Stimulated activated CD8-positive, alpha-beta memory T cell treated with anti-CD3 and anti-CD28 coated beads, Interleukin-15, amount 100 ng/mL, for 24 hours (primary cell): Measurements from ENCODE around the gene LINGO1.

Experiments
- DNase-seq: peaks from one replicate; pipeline ENCODE4 v3.0.0-alpha.2; 2020; ENCODE audit warnings: low read depth

LINGO1 gene

GRCh38 chr15:77571741-77572140, 61.0 kb downstream of the LINGO1 start:
- no peak for DNase-seq

- DNase-seq: no peak
These were observed 61.5 kb downstream of the LINGO1 start for GRCh38 chr15:77571181-77571580.

GRCh38 chr15:77569729-77570125, 63.0 kb downstream of the LINGO1 start:
- no peak for DNase-seq

- DNase-seq: no peak
These were observed 63.6 kb downstream of the LINGO1 start for GRCh38 chr15:77568973-77569728.

GRCh38 chr15:77568014-77568972, 64.4 kb downstream of the LINGO1 start:
- no peak for DNase-seq

- no peak for DNase-seq
These were observed 65.5 kb downstream of the LINGO1 start for GRCh38 chr15:77567202-77567601.

- DNase-seq: no peak
These were observed 66.6 kb downstream of the LINGO1 start for GRCh38 chr15:77566092-77566491.

- no peak for DNase-seq
These were observed 67.3 kb downstream of the LINGO1 start for GRCh38 chr15:77565378-77565915.

- no peak for DNase-seq
These were observed 67.8 kb downstream of the LINGO1 start for GRCh38 chr15:77564938-77565337.

GRCh38 chr15:77564341-77564740, 68.4 kb downstream of the LINGO1 start:
- DNase-seq: no peak

GRCh38 chr15:77563623-77564156, 69.0 kb downstream of the LINGO1 start:
- DNase-seq: no peak
